ENCODE data around the gene GPRC5D.

Gene GPRC5D

GRCh38 chr12:12891080-12891880 lies 60.7 kb downstream of the GPRC5D start, which contains the start of gene GPRC5A:
GPRC5A (plus strand) TSS chr12:12891562; CDS start chr12:12908250, 16,688 bp downstream.
- peak; percentile 28 for DNase-seq (ENCODE audit: low spot score)
- TF ChIP-seq CTCF (IDR thresholded peaks at IDR 0.05; ENCODE audit: extremely low read depth, missing control alignments): no peak

All from GM20000 (cell line).